NCI-H526 (cell line): ENCODE data around the gene FAM111B.
"Not testable (repeated sequence)": the region's sequence is repeated elsewhere in the genome, so short reads cannot be mapped to it uniquely, and the experiment has no call there.

Source experiments
- DNase-seq, 2 experiments: peaks; one replicate each; lab custom pipeline; 2025; lab: John Stamatoyannopoulos, UW

FAM111B gene

GRCh38 chr11:59097938-59098337 is 9.1 kb upstream of the FAM111B start:
- DNase-seq, result peak; percentile 58 to 74

GRCh38 chr11:59102259-59102765 is 4.7 kb upstream of the FAM111B start:
- no peak for DNase-seq

GRCh38 chr11:59107721-59108120 is 684 bp downstream of the FAM111B start:
- peak; percentile 5 to 36 for DNase-seq

- no peak for DNase-seq
These were observed 5.5 kb downstream of the FAM111B start for GRCh38 chr11:59112494-59112893.

GRCh38 chr11:59114344-59114743 is 7.3 kb downstream of the FAM111B start:
- DNase-seq, result no peak

GRCh38 chr11:59115553-59115952 is 8.5 kb downstream of the FAM111B start:
- no peak for DNase-seq

- no peak for DNase-seq
These were observed 10.7 kb downstream of the FAM111B start for GRCh38 chr11:59117774-59118173.

GRCh38 chr11:59119826-59120225 is 12.8 kb downstream of the FAM111B start:
- no peak for DNase-seq

- DNase-seq, result peak; percentile 56 to 86
These were observed 28.8 kb downstream of the FAM111B start for GRCh38 chr11:59135648-59136461.

GRCh38 chr11:59136551-59136950 is 29.5 kb downstream of the FAM111B start:
- DNase-seq, result not testable (repeated sequence)

- no peak for DNase-seq
These were observed 30.2 kb downstream of the FAM111B start for GRCh38 chr11:59137190-59137589.

- no peak for DNase-seq
These were observed 31.6 kb downstream of the FAM111B start for GRCh38 chr11:59138643-59139042.

GRCh38 chr11:59141191-59141590 is 34.2 kb downstream of the FAM111B start:
- no peak for DNase-seq

- DNase-seq, result peak in 1 of 2 experiments; percentile 43
These were observed 34.8 kb downstream of the FAM111B start for GRCh38 chr11:59141673-59142460.

- DNase-seq, result peak; percentile 80 to 91
These were observed 35.8 kb downstream of the FAM111B start, which contains the start of gene FAM111A for GRCh38 chr11:59142530-59143507. TSS of gene FAM111A (plus strand) at chr11:59142856. CDS start at chr11:59148873, 6,017 bp downstream.

GRCh38 chr11:59144096-59144495 is 37.1 kb downstream of the FAM111B start:
- DNase-seq, result no peak

- DNase-seq, result peak; percentile 69 to 86
These were observed 37.7 kb downstream of the FAM111B start for GRCh38 chr11:59144579-59145345.

- no peak for DNase-seq
These were observed 38.5 kb downstream of the FAM111B start for GRCh38 chr11:59145534-59145933.

- DNase-seq, result no peak
These were observed 44.7 kb downstream of the FAM111B start for GRCh38 chr11:59151761-59152160.

- DNase-seq, result no peak
These were observed 45.4 kb downstream of the FAM111B start for GRCh38 chr11:59152312-59152951.
